GM19351 (cell line): Measurements from ENCODE around the gene NR4A1.

Source experiments
- ATAC-seq: cut with Tn5 transposase; IDR thresholded peaks from one replicate; pipeline ENCODE4 v1.9.1; 2021; ENCODE audit warnings: mild to moderate bottlenecking, moderate library complexity; ENCODE audit not compliant: unreplicated experiment

NR4A1 gene

DNA sequence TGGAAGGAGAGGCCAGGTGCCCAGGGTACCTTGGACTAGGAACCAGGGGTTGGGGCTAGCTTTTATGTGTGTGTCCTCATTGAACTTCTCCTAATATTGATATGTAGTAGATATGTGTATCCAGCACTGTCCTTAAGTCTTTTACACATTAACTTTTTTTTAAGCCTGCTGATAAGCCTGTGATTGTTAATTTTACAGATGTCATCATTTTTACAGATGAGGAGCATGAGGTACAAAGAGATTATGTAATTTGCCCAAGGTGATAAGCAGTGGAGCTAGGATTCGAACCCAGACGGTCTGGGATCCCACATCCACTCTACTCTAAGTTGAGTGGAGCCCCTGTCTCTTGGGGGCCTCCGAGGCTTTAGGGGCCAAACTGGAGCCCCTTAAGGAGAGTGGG is 10.2 kb upstream of the NR4A1 start:
- ATAC-seq, result no peak

GRCh38 chr12:52041695-52042123 is 9.5 kb upstream of the NR4A1 start:
- no peak for ATAC-seq

DNA sequence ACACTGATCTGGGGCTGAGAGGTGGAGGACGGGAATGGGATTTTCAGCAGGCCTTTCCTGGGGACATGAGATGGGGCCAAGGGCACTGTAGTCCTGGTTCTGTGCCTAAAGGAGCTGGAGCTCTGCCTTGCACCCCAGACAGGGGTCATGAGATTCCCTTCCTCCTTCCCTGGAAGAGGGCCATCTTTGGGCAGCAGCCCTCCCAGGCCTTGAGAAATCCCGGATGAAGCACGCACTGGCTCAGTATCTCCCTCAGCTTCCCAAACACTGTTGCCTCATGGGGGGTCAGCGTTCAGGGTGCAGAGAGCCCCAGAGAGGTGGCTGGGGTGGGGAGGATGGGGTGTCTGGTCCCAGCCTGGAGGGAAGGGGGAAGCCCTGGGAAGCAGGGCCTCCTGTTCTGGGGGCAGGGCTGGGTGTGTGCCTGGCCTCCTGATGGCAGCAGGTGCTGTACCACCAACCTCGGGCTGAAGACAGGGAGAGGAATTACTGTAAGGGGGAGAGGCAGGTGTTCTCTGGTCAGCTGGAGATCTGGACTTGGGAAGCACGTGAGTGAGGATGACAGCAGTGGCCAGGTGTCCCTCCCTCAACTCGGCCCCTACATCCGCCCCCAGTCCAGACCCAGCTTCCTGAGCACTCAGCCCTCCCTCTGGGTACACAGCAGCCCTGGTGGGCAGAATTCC is 8.4 kb upstream of the NR4A1 start:
- ATAC-seq, result no peak

DNA sequence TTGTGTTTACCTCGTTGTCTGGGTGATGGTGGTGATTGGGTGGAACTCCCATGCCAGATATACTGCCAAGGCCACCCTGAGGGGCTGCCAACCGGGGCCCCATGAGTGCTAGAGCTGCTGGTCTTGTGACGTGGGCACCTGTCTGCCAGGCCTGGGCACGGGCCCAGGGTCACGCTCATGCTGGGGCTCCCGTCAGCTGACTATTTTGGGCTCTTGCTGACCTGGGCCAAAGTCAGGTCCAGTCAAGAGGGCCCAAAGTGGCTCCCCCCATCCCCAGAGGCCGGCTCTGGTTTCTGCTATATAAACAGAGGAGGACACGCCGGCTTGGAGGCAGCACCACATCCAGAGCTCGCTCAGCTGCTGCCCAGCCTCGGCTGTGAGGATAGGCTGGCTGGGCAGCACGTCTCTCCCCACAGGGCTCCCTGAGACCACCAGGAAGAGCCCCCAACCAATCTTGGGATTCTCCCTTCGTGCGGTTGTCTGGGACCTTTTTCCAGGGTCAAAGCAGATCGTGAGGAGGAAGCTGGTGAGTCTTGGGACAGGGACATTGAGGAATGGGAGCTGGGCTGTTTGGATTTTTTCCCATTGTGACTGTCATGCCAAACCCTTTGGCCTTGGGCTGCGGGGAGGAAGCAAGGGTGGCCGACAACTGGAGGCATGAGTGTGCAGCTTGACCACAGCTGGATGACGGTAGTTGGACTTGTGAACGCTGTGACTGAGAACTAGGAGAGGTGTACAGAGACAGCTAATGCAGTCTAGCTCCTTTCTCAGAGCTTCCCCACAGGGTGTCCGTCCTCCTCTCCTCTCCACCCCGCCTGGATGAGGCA is 7.6 kb upstream of the NR4A1 start:
- ATAC-seq, result no peak

DNA sequence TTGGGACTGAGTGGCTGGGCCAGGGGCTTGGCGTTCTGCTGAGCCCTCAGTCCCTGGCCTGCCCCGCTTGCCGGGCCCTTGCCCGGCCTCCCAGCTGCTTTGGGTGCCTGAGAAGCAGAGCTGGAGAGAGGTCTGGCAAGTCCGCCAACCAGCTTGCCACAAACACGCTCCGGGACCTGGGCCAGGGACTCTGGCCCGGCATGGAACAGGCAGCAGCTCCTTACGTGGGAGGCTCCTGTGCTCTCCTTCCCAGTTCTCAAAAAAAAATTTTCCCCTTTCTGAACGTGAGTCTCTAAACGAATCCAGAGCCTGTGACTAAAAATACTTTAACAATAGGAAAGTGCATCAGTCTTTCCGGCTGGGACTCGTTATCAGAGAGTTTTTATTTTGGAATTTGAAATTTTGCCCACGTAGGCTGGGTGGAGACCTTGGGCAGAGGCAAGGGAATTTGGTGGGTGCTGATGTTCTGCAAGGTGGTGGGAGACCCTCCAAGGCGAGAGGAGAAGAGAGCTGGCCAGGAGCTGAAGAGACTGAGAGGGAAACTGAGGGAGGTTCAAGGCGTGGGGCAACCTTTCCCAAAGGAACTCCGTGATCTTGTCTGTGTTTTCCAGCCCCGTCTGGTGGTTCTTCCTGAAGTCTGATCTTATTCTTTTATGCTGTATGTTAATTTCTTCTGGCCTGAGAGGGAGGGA is 6.8 kb upstream of the NR4A1 start:
- ATAC-seq, result no peak

- no peak for ATAC-seq
These were observed 5.4 kb upstream of the NR4A1 start for GRCh38 chr12:52045794-52046199.

DNA sequence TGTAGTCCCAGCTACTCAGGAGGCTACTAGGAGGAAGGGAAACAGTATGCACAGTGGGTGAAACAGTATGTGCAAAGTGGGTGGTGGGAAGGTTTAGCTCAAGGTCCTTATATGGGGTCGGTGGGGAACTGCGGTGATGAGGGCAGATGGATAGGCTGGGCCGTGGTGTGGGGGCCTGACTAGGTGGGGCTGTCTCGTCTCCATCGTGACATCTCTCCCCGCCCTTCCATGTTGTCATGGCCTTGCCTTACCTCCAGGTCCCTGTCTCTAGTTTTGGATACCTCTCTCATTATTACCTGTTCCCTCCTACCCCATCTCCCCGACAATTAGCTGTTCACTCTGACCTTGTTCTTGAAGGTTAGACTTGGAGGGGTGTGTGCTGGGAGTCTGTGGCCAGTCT is 4.4 kb upstream of the NR4A1 start:
- ATAC-seq, result no peak

DNA sequence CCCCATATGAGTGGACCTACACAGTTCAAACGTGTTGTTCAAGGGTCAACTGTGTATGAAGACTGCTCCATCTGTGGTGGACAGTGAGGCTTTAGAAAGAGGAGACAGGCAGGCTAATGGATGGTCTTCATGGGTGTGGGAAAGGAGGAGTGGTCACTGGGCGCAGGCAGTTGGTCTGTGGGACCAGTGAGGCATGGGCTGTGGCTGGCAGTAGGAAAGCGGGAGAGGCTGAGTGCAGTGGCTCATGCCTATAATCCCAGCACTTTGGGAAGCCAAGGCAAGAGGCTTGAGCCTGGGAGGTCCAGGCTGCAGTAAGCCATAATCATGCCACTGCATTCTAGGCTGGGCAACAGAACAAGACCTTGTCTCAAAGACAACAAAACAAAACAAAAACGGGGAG is 2.0 kb upstream of the NR4A1 start:
- no peak for ATAC-seq

GRCh38 chr12:52049688-52050087 is 1.6 kb upstream of the NR4A1 start:
- no peak for ATAC-seq

DNA sequence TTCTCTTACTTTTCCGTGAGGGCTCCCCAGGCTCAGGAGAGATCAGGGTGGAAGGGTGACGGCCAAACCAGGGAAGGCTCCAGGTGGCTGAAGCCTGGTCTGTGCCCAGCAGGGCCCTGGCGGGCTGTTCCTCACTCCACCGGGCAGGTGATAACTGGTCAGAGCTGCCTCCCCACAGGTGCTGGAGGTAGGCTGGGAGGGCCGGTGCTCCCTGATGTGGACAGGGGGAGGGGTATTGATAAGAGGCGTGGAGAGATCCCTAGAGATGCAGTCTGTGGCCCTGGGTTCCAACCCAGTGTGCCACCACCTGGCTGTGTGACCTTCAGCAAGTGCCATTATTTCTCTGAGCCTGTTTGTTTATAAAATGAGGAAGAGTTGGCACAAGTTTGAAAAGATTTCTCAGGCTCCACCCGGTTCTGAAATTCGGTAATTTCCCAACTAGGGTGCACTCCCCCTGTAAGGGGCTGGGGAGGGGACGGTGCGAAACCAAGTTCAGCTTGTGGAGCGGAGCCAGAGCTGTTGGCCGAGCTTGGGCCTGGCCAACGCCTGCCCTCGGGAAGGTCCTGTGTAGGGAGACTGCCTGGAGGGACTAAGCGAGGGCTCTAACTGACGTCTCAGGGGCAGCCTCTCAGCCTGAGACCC is 1.0 kb upstream of the NR4A1 start:
- no peak for ATAC-seq

- ATAC-seq, result no peak
These were observed 1.4 kb downstream of the NR4A1 start for GRCh38 chr12:52052468-52053186.

GRCh38 chr12:52053536-52054209 is 2.4 kb downstream of the NR4A1 start:
- ATAC-seq, result no peak

GRCh38 chr12:52054231-52054832 is 3.1 kb downstream of the NR4A1 start:
- ATAC-seq, result no peak

DNA sequence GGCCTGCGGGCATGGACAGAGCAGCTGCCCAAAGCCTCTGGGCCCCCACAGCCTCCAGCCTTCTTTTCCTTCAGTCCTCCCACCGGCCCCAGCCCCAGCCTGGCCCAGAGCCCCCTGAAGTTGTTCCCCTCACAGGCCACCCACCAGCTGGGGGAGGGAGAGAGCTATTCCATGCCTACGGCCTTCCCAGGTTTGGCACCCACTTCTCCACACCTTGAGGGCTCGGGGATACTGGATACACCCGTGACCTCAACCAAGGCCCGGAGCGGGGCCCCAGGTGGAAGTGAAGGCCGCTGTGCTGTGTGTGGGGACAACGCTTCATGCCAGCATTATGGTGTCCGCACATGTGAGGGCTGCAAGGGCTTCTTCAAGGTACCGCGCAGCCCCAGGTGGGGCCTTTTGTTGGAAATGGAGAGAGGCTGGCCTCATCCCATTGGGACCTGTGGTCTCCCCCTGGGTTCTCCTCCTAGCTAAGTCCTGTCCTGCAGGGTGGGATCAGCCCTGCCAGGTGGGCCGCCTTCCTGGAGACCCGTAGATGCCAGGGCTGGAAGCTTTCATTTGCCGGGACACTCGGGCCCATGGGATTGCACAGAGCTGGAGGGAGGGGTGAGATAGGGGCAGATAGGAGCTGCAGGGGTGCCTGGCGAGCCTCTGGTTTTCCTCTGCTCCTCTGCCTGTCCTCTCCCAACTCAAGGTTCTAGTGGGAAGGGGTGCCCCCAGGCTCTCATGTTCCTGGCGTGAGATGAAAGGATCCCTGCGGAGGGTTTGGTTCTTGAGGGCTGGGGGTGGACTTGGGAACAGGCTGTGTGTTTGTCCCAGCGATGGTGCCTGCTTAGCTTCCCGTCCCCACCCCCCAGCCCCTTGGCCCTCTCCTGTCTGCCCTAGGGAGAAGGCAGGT is 3.8 kb downstream of the NR4A1 start:
- ATAC-seq, result no peak

GRCh38 chr12:52055731-52056711 is 4.8 kb downstream of the NR4A1 start:
- no peak for ATAC-seq

DNA sequence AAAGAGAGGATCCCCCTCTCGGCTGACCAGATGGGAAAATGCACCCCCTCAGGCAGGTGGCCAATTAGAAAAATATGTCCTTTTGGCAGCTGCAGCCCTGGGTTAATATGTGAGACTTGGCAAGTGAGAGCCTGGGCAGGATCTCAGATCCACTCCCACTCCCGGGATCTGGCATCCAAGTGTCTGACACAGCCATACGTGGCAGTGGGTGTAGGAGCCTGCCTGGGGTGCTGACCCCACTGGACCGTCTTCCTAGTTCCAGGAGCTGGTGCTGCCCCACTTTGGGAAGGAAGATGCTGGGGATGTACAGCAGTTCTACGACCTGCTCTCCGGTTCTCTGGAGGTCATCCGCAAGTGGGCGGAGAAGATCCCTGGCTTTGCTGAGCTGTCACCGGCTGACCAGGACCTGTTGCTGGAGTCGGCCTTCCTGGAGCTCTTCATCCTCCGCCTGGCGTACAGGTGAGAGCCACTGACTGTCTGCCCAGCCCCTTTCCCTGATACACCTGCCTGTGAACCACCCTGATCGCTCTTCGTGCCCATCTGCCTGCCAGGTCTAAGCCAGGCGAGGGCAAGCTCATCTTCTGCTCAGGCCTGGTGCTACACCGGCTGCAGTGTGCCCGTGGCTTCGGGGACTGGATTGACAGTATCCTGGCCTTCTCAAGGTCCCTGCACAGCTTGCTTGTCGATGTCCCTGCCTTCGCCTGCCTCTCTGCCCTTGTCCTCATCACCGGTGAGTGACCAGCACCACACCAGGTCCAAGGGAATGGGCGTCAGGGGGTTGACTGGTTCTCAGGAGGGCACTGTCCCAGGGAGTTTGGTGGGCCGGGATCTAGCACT is 5.8 kb downstream of the NR4A1 start:
- ATAC-seq, result no peak
